K562 (cell line): ENCODE measurements around the gene GRK4. TPM values are rescaled to one million over a fixed set of nuclear protein-coding genes. Genes with fewer than 3 reads are reported as not detected.
A peak's percentile ranks its signal among the peaks of the same experiment; 100 is the strongest.

ENCODE experiments used
- AFF1 ChIP-seq, 2 experiments: fragments of 450-650 bp; IDR thresholded peaks; 2 replicates each; pipeline ENCODE4 v1.6.1; 2018; ENCODE audit warnings: mild to moderate bottlenecking in 2 of 2, low read depth in 1 of 2; ENCODE audit not compliant: partially characterized antibody in 2 of 2
- HLTF ChIP-seq: fragments of 450-650 bp; IDR thresholded peaks from 2 replicates; pipeline ENCODE4 v1.6.1; 2016
- NR2C1 ChIP-seq, 2 experiments: fragments of 450-650 bp; IDR thresholded peaks; 2 replicates each; pipeline ENCODE4 v1.6.1; 2017; ENCODE audit warnings: mild to moderate bottlenecking in 2 of 2, antibody characterized with exemption in 1 of 2, inconsistent platforms in 1 of 2, missing compliant biosample characterization in 1 of 2, missing genetic modification characterization in 1 of 2
- POU5F1 ChIP-seq: fragments of 150-350 bp; IDR thresholded peaks from 2 replicates; pipeline ENCODE4 v1.6.1; 2014; ENCODE audit warnings: borderline replicate concordance, low read length, low read depth, mild to moderate bottlenecking; ENCODE audit not compliant: partially characterized antibody
- TEAD1 ChIP-seq, 2 experiments: fragments of 450-650 bp in 1 of 2; sonication (generic) in 1 of 2; formaldehyde crosslinking; IDR thresholded peaks; 2 replicates each; pipeline versions ENCODE4 v1.4.0 to v1.8.0; 2020 to 2022; ENCODE audit warnings: mild to moderate bottlenecking in 2 of 2, missing genetic modification reagents in 1 of 2
- USF1 ChIP-seq: sonication (generic); formaldehyde crosslinking; IDR thresholded peaks from 2 replicates; pipeline ENCODE4 v1.9.0; 2022; ENCODE audit warnings: mild to moderate bottlenecking, missing genetic modification reagents
- ZNF175 ChIP-seq: fragments of 200-800 bp; sonication (Bioruptor generic); IDR thresholded peaks from 2 replicates; pipeline ENCODE4 v1.6.1; 2016; ENCODE audit warnings: low read depth, mild to moderate bottlenecking, missing genetic modification characterization, missing compliant biosample characterization
- ZNF24 ChIP-seq: fragments of 450-650 bp; IDR thresholded peaks from 2 replicates; pipeline ENCODE4 v1.6.1; 2016
- ZNF282 ChIP-seq: sonication (generic); formaldehyde crosslinking; IDR thresholded peaks from 2 replicates; pipeline ENCODE4 v1.8.1; 2023; ENCODE audit warnings: missing genetic modification reagents
- polyA plus RNA-seq, 8 experiments: library from polyadenylated mRNA; depleted of rRNA in 4 of 8; stranded (reverse) in 5 of 8; unstranded in 3 of 8; fragments of >200 nt; fragmentation: Nextera tagmentation in 2 of 8; fragmentation: Illumina TruSeq in 1 of 8; extraction: Ambion mirVana in 2 of 8; extraction: Trizol in 1 of 8; gene quantifications; 2 replicates each; pipeline versions ENCODE4 v1.2.1 to v1.2.3, GENCODE V29; 2011 to 2014; ENCODE audit warnings: inconsistent platforms in 1 of 8, missing spikeins in 1 of 8
- total RNA-seq, 7 experiments: library from RNA; depleted of rRNA in 6 of 7; stranded (reverse); fragments of >200 nt in 6 of 7; fragmentation: Illumina TruSeq in 2 of 7; extraction: Trizol in 2 of 7; gene quantifications; 2 replicates each; pipeline versions ENCODE4 v1.2.1 to v1.2.3, GENCODE V29; 2011 to 2021; ENCODE audit warnings: low replicate concordance in 1 of 7
- TF ChIP-seq, protein P1 (sequence below): fragments of 250-450 bp; sonication (Bioruptor Pico); IDR thresholded peaks from 2 replicates; pipeline ENCODE4 v1.5.0; 2022; ENCODE audit warnings: mild to moderate bottlenecking
- TF ChIP-seq, protein P2 (sequence below): fragments of 450-650 bp; IDR thresholded peaks from 2 replicates; pipeline ENCODE4 v1.6.1; 2017; ENCODE audit warnings: antibody characterized with exemption, mild to moderate bottlenecking

The GRK4 gene
- total and polyA plus RNA-seq, 9 of the 15 experiments (the other 6 are each of a cell fraction or from before 2014, with no cell fraction given) = 1.1 to 4.8 (median 2.6) TPM

- TF ChIP-seq NR2C1 (IDR thresholded peaks at IDR 0.05) = no peak
- peak; percentile 91 for TF ChIP-seq NR2C1 (tag; IDR thresholded peaks at IDR 0.05)
- peak; percentile 41 to 90; a peak in 3 of 4 replicates for TF ChIP-seq TEAD1 (CRISPR knock-in tag; IDR thresholded peaks at IDR 0.05)
- TF ChIP-seq USF1 (CRISPR knock-in tag) = peak; percentile 95
- TF ChIP-seq, protein P1, sequence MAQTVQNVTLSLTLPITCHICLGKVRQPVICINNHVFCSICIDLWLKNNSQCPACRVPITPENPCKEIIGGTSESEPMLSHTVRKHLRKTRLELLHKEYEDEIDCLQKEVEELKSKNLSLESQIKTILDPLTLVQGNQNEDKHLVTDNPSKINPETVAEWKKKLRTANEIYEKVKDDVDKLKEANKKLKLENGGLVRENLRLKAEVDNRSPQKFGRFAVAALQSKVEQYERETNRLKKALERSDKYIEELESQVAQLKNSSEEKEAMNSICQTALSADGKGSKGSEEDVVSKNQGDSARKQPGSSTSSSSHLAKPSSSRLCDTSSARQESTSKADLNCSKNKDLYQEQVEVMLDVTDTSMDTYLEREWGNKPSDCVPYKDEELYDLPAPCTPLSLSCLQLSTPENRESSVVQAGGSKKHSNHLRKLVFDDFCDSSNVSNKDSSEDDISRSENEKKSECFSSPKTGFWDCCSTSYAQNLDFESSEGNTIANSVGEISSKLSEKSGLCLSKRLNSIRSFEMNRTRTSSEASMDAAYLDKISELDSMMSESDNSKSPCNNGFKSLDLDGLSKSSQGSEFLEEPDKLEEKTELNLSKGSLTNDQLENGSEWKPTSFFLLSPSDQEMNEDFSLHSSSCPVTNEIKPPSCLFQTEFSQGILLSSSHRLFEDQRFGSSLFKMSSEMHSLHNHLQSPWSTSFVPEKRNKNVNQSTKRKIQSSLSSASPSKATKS (CRISPR knock-in tag) = no peak
- TF ChIP-seq AFF1 (IDR thresholded peaks at IDR 0.05; ENCODE audit: low read depth in 1 of 2, partially characterized antibody in 2 of 2) = peak in 1 of 2 experiments; percentile 96
- TF ChIP-seq, protein P2, sequence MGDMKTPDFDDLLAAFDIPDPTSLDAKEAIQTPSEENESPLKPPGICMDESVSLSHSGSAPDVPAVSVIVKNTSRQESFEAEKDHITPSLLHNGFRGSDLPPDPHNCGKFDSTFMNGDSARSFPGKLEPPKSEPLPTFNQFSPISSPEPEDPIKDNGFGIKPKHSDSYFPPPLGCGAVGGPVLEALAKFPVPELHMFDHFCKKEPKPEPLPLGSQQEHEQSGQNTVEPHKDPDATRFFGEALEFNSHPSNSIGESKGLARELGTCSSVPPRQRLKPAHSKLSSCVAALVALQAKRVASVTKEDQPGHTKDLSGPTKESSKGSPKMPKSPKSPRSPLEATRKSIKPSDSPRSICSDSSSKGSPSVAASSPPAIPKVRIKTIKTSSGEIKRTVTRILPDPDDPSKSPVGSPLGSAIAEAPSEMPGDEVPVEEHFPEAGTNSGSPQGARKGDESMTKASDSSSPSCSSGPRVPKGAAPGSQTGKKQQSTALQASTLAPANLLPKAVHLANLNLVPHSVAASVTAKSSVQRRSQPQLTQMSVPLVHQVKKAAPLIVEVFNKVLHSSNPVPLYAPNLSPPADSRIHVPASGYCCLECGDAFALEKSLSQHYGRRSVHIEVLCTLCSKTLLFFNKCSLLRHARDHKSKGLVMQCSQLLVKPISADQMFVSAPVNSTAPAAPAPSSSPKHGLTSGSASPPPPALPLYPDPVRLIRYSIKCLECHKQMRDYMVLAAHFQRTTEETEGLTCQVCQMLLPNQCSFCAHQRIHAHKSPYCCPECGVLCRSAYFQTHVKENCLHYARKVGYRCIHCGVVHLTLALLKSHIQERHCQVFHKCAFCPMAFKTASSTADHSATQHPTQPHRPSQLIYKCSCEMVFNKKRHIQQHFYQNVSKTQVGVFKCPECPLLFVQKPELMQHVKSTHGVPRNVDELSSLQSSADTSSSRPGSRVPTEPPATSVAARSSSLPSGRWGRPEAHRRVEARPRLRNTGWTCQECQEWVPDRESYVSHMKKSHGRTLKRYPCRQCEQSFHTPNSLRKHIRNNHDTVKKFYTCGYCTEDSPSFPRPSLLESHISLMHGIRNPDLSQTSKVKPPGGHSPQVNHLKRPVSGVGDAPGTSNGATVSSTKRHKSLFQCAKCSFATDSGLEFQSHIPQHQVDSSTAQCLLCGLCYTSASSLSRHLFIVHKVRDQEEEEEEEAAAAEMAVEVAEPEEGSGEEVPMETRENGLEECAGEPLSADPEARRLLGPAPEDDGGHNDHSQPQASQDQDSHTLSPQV = peak; percentile 77
- peak; percentile 67; the same call in 1 of the 2 replicates for TF ChIP-seq ZNF175 (CRISPR knock-in tag)
- peak; percentile 75 for TF ChIP-seq POU5F1
- 0 out of 2 replicates have a peak, but pooled peaks have one; percentile 13 for TF ChIP-seq ZNF24
- TF ChIP-seq ZNF282 (CRISPR knock-in tag) = peak; percentile 96
- TF ChIP-seq HLTF = no peak
These were observed at the start of gene GRK4, which contains the start of gene NOP14 (continued) for GRCh38 chr4:2963175-2963965.
